ENCODE results near the gene CLDN2.
"Not testable (repeated sequence)": the region's sequence is repeated elsewhere in the genome, so short reads cannot be mapped to it uniquely, and the experiment has no call there.

The CLDN2 gene, protein sequence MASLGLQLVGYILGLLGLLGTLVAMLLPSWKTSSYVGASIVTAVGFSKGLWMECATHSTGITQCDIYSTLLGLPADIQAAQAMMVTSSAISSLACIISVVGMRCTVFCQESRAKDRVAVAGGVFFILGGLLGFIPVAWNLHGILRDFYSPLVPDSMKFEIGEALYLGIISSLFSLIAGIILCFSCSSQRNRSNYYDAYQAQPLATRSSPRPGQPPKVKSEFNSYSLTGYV

DNA sequence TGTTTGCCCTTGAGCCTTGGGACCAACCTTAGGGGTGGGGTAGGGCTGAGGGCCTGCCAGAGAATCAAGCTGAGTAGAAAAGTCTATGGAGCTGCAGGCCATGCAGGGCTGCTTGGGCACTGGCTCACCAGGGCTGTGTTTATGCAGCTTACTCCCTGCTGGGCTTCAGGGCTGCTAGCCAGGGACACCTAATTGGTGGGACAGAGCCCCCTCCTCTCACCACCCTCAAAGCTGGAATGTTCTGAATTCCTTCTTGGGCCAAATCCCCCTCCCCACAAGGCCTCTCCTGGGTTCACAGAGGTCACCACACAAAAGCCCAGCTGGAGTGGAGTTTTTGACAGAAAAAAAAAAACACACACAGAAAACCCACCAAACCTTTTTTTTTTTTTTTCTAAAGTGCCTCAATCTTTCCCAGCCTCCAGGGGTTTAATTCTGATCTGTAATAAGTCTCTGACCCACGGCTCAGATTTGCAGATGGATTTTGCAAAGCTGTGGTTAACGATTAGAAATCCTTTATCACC, at the start of gene CLDN2:
TSS of gene CLDN2 (plus strand) at position 471 of the 521 bp plus-strand sequence. CDS start 7,827 bp downstream, outside the sequence.
- no peak for ATAC-seq

DNA sequence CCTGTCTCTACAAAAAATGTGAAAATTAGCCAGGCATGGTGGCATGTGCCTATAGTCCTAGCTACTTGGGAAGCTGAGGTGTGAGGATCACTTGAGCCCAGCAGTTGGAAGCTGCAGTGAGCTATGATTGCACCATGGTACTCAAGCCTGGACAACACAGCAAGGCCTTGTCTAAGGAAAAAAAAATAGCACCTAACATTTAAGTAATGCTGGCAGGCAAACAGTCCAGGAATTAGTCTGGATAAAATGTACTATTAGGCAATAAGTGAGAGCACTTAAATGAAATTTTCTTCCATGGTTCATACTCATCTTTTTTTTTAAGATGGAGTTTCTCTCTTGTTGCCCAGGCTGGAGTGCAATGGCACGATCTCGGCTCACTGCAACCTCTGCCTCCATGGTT, 47.4 kb upstream of the CLDN2 start:
- ATAC-seq, result not testable (repeated sequence)

DNA sequence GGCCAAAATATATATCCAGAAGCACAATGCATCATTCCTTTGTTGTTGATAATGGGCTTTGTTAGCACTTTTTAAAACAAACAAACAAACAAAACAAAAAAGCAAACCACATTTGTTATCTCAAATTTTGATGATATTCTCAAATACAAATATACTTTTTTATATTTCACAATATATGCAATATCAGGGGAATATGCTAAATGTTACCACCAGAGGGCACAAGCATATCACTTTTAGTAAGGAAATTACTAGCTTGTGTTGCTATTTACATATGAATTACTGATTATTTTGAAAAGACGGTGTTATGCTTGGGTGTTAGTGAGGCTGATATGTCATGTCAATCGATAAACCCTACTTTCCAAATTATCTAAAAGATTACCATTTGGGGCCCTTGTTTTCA, 46.1 kb upstream of the CLDN2 start:
- no peak for ATAC-seq

DNA sequence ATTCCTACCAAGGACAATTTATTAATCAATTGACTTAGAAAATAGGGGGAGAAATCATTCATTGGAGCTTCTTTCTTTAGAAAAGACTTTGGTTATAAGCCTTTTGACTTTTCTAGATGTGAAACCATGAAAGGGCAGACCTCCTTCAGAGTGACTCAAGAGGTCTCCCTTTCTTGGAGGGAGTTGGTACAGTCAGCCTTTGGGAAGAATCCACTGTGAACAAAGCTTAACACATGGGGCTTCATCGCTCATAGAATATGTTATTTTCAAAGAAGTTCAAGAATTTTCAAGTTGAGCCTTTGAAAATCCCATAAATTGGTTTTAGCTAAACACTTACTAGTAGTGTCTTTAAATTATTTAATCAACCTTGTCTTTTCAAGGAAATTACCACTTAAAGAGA, 45.1 kb upstream of the CLDN2 start:
- ATAC-seq, result no peak

DNA sequence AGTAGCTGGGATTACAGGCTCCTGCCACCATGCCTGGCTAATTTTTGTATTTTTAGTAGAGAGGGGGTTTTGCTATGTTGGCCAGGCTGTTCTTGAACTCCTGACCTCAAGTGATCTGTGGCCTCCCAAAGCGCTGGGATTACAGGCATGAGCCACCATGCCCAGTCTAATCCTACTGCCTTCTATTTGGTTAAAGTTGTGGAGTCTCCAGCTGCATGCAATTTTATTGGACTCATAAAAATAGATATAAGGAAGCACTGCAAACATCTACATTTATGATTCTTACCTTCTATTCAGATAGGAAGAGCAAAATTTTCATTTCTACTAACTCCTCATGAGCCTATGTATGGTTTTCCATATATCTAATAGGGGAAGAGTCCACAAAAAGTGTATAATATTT, 30.7 kb upstream of the CLDN2 start:
- ATAC-seq, result no peak

DNA sequence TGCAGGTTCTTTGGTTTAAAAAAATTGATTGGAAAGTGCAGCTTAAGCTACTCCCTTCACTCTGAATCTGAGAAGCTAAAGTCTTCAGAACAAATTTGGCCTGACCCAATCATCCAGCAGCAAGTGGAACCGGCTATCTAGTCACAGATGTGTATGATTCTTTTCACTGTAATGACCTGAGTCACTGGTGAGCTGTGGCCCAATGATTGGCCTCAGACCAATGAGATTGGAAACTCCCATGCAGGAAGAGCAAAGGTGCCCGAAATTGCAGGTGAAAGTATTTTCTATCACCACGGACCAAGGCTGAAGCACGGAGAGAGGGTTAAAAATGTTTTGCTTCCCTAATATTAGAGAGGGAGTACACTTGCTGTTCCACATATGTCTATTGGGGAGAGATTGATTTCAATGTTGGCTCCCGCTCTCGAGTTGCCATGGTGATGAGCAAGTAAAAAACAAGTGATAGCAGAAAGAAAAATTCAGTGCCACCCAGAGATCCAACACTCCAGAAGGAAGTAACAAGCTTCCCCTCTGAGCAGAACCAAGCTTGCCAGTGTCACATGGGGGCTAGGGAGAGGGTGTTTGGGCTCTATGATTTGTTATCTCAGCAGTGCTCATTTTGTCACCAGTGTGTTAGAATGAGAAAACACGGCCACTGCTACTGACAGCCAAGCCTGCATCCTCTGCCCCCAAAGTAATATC, 28.3 kb upstream of the CLDN2 start:
- ATAC-seq, result no peak

DNA sequence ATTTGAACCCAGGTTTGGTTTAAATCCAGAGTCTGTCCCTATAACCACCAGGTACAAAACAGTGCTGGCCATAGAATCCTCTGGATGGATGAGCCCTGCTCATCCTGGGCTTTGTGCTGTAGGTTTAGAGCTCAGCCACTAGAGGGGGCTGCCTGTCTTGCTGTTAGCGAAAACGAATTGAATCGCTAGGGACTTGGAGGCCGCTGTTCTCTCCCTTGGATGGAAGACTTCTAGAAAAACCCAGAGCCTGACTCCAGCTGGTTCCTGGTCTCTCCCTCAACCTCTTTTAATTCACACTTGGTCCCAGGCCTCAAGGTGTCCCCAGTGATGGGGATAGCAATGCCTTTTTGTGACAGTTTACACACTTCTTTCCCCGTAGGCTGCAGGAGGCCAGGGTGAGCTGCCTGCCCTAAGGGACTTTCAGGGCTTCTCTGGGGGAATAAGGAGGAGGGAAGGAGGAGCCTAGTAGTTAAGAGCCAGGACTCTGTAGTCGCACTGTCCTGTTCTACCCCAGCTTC, 25.8 kb upstream of the CLDN2 start:
- no peak for ATAC-seq

DNA sequence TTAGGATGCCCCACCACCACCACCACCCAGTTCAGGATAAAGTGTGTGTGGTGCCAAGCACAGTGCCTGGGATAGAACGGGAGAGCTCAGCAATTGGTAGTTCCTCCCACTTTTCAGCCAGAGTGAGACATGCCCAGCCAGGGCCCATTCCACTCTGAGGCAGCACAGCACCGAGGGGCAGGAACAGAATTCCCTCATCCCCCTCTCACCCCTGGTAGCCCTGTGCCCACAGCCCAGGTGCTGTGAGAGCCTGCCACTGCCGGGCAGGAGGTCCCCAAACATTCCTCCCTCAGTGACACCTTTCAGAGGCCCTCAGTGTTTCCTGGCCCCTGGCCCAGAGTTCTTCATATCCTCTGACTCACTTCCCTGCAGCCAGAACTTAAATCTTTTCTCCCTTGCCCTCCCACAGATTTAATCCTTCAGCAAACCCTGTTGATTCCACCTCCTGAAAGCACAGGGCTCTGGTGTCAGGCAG, 25.2 kb upstream of the CLDN2 start:
- no peak for ATAC-seq

DNA sequence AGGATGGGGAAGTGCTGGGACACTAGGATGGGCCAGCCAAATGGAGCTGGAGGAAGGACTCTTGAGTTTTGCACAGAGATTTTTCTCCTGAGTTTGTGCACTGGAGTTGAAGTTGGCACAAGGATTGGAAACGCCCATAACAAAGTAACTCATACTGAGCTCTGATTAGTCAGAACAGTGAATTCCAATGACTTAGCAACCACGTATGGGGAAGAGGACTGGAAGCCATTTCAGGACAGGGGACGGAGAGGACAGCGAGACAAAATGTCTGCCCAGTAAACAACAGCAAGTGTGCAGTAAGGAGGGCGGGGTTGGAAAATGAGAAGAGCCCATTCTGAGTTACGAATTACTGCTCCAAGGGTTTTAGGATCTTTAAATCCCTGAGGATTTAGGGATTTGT, 22.9 kb upstream of the CLDN2 start:
- ATAC-seq, result no peak

DNA sequence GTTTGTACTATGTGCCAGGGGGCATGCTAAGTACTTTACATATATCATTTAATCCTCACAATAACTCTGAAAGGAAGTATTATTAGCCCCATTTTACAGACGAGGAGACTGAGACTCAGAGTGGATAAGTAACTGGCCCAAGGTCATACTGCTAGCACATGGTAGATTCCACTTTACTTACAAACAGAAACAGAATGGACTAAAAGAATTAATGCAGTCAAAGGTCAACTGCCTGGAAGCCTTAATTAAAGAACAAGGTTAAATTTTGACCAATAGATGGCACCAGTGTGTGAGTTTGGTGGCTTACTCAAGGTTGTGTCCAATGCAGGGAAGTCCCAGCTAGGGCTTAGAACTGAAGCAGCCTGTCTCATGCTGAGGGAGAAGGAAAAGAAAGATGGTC, 21.7 kb upstream of the CLDN2 start:
- ATAC-seq, result no peak

DNA sequence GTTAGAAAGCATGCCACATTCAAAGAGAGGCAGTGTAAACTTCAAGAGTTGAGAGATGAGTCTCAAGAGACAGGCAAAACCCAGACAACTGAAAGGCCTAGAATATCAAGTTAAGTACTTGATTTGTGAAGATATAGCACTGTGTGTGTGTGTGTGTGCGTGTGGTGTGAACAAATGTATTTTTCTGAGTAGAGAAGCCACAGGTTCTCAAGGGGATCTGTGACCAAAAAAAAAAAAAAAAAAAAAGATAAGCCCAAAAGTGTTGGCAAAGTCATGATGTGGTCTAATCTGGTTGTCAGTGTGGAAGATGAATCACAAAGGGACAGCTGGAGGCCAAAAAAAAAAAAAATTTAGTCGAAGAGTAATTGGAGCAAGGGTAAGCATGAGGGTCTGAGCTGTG, 20.9 kb upstream of the CLDN2 start:
- no peak for ATAC-seq

DNA sequence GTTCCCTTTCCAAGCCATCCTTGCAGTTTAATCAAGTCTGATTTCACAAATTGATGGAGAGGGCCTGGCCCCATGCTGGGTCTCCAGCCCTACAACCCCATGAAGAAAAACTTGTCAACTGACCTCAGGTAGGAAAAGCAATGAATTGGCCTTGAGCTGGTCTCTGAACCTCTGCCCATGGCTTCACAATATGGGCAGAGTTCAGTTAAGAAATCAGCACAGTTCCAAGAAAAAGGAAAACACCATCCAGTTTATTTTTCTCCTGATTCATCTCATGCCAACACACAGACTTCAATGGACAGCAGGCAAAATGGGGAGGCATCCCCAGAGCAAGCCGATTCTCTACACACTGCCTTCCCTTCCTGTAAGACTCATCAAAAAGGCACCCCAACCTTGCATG, 20.4 kb upstream of the CLDN2 start:
- no peak for ATAC-seq

DNA sequence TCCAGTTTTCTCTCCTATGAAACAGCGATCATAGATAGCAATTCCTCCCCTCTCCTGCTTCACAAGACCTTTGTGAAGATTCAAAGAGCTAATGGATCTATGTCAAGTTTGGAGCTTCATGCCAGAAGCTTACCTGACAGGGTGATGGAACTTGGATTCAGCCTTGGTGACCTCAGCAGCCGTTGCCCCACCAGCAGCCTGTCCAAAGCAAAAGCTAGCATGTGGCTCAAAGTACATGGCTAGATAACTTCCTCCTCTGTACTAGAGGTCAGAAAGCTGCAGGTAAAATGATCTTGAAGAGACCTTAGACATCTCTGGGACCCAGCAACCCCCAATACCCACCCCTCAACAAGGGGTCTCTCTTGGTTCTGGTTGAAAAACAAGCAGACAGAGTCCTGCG, 18.9 kb upstream of the CLDN2 start:
- ATAC-seq, result no peak

DNA sequence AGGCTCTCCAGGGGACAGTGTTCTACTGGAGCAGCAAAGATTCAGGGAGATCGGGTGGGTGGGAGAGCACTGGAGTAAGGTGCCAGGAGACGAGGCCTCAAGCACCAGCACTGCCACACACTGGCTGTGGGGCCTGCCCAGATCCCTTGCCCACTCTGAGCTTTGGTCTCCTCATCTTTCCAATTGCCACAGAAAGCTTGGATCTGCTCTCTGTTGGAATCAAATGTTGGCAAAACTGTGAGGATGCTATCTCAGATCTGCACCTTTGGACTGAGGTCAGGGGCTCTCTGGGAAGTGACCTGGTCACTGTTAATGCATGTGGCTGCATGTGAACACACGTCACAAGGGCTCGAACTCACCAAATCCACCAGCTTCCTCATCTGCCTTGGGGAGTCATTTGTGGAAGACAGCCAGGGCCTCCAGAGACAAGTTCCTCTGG, 18.4 kb upstream of the CLDN2 start:
- no peak for ATAC-seq

DNA sequence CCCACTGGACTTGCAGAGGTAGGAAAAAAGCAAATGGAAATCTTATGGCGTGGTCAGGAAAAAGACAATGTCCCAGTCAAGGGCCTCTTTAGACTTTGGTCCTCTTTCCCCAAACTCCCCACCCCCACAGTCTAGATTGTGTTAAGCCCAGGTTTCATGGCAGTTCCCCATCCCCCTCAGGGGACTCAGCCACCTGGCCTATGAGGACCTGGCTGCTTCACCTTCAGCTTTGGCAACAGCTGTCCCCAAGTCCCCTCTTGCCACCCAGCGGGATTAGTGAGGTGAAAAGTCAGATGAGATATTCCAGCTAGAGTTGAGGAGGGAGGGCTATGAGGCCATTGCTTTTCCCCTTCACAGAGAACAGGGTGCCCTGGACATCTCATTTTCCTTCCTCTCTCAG, 17.5 kb upstream of the CLDN2 start:
- ATAC-seq, result no peak

DNA sequence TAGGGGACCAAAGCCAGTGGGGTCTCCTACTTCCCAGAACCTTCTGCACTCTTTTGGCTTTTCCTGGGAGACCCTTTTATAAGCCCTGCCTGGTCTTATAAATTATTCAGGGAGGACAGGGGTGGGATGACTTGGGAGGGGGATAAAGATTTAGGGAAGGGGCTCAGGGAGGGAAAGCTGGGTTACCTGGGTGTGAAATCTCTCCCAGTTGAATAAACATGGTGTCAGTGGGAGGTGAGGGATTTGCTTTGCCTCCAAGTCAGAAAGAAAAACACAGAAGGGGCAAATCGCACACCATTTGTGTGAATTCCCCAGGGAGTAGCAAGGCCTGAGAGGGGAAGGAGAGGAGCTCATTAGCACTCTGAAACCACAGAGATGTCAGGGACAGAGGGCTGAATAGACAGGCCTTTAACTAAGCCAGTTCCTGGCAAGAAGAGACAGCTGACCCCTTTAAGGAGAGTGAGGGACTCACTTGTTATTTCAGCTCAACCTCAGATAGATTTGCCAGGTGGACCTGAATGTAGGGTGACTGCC, 16.8 kb upstream of the CLDN2 start, which contains the start of gene RIPPLY1:
TSS of gene RIPPLY1 (minus strand) at position 51 of the 534 bp plus-strand sequence. CDS start 54 bp downstream, outside the sequence.
- no peak for ATAC-seq

DNA sequence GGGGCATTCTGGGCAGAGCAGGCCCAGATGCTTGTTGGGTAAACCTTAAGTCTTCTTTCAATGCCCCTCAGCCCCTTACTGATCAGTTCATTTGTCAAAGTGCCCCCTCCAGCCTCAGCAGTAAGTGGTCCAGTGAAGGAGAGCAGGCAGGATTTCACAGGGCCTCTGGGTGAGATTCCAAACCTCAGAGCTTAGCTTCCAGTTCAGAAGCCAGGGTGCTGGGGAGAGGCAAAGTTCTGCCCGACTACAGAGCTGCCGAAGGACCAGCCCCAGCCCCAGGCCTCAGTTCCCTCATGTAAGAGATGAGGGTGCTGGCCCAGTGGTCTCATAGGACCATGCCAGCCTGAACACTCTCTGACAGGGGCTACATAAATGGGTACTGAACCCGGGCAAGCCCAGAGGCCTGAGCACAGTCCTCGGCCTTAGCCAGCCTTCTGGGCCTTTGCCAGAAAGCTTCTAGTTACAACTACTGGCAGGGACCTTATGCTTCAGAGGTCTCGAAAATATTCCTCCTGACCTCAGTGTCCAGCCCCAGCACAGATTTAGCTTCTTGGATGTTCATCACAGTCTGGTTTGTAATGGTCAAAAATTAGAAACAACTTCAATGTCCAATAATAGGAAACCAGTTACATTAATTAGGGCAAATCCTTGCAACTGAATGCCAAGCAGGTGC, 16.2 kb upstream of the CLDN2 start:
- no peak for ATAC-seq

DNA sequence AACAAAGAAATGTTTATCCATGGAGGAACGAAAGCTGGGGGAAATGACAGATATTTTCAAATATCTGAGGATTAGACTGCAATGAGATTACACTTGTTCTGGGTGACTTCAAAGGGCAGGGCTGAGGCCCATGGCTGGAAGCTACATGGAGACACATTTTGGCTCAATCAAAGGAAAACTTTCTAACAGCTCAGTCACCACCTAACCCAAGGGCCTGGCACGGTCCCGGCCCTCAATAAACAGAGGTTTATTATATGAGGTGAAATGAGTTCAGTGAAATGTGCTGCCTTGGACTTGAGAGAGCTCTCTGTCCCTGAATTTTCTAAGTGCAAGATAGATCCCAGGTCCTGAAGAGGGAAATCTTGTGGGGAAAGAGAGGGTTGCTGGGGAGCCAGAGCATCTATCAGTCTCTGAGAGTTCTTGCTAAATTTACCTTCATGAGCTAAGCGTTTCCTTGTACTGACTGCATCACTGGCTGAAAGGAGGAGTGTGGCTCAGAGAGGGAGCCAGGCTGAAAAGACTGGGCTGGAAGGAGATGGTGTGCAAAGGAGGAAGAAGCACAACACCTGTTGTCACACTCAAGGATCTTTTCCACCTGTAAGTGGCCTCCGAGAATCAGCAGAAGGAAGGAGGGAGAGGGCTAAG, 15.0 kb upstream of the CLDN2 start:
- no peak for ATAC-seq

DNA sequence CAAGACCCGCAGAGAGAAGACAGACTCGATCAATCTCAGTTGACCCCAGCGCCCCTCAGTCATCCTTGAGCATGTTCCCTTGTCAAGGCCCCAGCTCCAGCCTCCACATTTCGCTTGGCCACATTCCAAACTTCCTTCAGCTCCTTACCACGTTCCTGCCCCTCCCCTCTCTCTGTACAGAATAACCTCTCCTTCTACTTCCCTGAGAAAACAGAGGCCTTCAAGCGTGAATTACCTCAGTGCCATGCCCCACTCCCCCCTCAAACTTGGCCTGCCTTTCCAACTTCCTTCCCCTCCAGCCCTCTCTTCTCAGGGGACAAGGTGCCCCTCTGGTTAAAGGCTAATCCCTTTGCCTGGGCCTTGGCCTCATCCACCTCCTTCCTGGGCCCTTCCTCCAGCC, 13.8 kb upstream of the CLDN2 start:
- ATAC-seq, result no peak

DNA sequence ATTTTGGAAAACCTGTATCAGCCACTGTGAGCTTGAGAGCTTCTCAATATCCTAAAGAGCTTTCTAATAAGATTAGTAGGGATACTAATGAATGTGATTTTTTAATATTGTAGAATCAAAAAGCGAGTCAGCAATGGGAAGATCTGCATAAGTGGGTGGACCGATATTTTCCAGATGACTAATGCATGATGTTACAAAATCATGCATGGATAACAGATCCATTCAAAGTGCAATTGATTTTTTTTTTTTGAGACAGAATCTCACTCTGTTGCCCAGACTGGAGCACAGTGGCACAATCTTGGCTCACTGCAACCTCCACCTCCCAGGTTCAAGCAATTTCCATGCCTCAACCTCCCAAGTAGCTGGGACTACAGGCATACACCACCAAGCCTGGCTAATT, 7.3 kb upstream of the CLDN2 start:
- no peak for ATAC-seq

DNA sequence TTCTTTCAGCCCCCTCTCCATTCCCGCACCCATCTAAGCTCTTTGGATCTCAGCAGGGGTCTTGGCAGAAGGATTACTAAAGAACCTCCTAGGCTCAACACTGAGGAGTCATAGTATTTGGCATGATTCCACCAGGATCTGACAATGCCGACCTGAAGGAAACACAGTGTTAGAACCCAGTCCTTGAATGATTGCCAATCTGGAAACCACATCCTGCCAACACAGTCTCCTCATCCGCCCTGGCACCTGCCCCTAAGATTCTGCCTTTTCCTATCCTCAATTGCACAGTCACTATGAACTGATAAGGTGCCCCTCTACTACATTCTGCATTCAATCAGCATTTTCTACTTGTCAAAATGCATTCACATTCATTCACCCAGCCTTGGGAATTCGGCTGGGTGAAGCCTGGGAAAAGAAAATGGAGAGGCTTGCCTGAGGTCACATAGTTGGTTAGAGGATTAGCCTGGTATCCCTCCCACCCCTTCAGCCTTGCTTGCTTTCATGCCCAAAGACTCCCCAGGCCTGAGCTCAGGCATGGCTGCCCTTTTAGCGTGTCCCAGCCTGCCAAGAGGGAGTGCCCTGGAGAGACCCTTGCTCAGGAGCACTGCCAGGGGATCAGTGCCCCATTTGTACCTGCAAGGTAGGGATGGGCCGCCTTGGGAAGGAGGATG, 2.2 kb upstream of the CLDN2 start:
- ATAC-seq, result no peak

DNA sequence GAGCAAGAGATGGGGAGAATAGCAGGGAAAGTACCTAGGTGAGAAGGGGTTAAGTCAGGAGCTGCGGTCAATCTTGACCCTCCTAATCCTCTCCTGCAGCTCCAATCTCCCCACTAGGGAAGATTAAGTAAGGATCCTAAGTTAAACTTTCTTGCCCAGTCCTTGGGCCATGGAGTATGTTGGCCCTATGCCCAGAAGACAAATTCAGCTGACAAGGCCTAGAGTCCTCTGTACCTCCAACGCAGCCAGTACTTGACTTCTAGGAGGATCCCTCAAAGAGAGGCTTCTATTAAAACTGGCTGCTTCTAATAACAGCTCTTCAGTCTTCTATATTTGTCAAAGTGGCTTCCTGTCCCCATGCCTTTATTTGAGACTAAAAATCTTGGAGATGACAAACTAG, 1.4 kb downstream of the CLDN2 start:
- ATAC-seq, result no peak
